CD4-positive, alpha-beta T cell (primary cell): ENCODE measurements around the gene ID3. TPM values are rescaled to one million over a fixed set of nuclear protein-coding genes. Genes with fewer than 3 reads are reported as not detected.
"Not testable (repeated sequence)": the region's sequence is repeated elsewhere in the genome, so short reads cannot be mapped to it uniquely, and the experiment has no call there.

ENCODE experiments used
- ATAC-seq: fragments of 200-7000 bp; cut with Tn5 transposase; one replicate; pipeline ENCODE4 v1.10.0; 2022; ENCODE audit warnings: mild to moderate bottlenecking; ENCODE audit not compliant: poor library complexity
- CTCF ChIA-PET: fragments of 350-600 bp; sonication (Branson Sonifier 250); formaldehyde crosslinking; loops from one replicate; lab custom pipeline; 2021; ENCODE audit warnings: antibody characterized with exemption, inconsistent platforms; lab: Charles Lee
- POLR2A ChIA-PET: fragments of 350-600 bp; sonication (Branson Sonifier 250); formaldehyde crosslinking; loops from one replicate; lab custom pipeline; 2021; ENCODE audit warnings: antibody characterized with exemption, inconsistent platforms; lab: Charles Lee
- DNase-seq, 14 experiments: peaks; one replicate each; pipeline ENCODE4 v3.0.0-alpha.2; 2013 to 2020; ENCODE audit warnings: mixed read lengths in 2 of 14
- H3K27ac ChIP-seq, 2 donors: one replicate each; pipeline versions ENCODE4 v1.5.1 to v1.7.0; 2013; ENCODE audit warnings: low read length in 2 of 2, low read depth in 1 of 2, mild to moderate bottlenecking in 1 of 2
- H3K27me3 ChIP-seq, 2 experiments: 1 replicate in 1 of 2; 2 replicates in 1 of 2; pipeline versions ENCODE4 v1.6.1 to v1.7.0; 2013; ENCODE audit warnings: low read length in 2 of 2, control low read depth in 1 of 2, mild to moderate bottlenecking in 1 of 2, moderate library complexity in 1 of 2; ENCODE audit not compliant: insufficient read depth in 2 of 2, control insufficient read depth in 1 of 2
- H3K36me3 ChIP-seq: one replicate; pipeline ENCODE4 v1.6.1; 2013; ENCODE audit warnings: low read length, control low read depth; ENCODE audit not compliant: insufficient read depth
- H3K4me1 ChIP-seq: one replicate; pipeline ENCODE4 v1.6.1; 2013; ENCODE audit warnings: low read length, control low read depth; ENCODE audit not compliant: insufficient read depth
- H3K4me3 ChIP-seq: one replicate; pipeline ENCODE4 v1.5.1; 2013; ENCODE audit warnings: mild to moderate bottlenecking, low read length, moderate library complexity
- H3K9me3 ChIP-seq, 2 experiments: 1 replicate in 1 of 2; 2 replicates in 1 of 2; pipeline versions ENCODE4 v1.6.1 to v1.7.0; 2013; ENCODE audit warnings: low read length in 2 of 2, mild to moderate bottlenecking in 2 of 2, control low read depth in 1 of 2, moderate library complexity in 1 of 2; ENCODE audit not compliant: control insufficient read depth in 1 of 2, insufficient read depth in 1 of 2
- H3K27ac Mint-ChIP-seq: one replicate; pipeline ENCODE4 v1.8.0; 2020; ENCODE audit warnings: mixed read lengths
- H3K27me3 Mint-ChIP-seq: one replicate; pipeline ENCODE4 v1.8.0; 2021; ENCODE audit warnings: mixed read lengths
- H3K36me3 Mint-ChIP-seq: one replicate; pipeline ENCODE4 v1.8.0; 2021; ENCODE audit warnings: low read depth, mixed read lengths
- H3K4me1 Mint-ChIP-seq: one replicate; pipeline ENCODE4 v1.8.0; 2021; ENCODE audit warnings: low read depth, mixed read lengths
- H3K4me3 Mint-ChIP-seq: one replicate; pipeline ENCODE4 v1.8.0; 2020; ENCODE audit warnings: mild to moderate bottlenecking, mixed read lengths
- H3K9me3 Mint-ChIP-seq: one replicate; pipeline ENCODE4 v1.8.0; 2020; ENCODE audit warnings: mixed read lengths
- CTCF ChIP-seq: fragments of 200-600 bp; IDR thresholded peaks from one replicate; pipeline ENCODE4 v1.8.0; 2022; ENCODE audit warnings: antibody characterized with exemption, mild to moderate bottlenecking
- intact Hi-C, 2 experiments: fragments of 100-400 bp; cut with DNase I in 1 of 2; cut with micrococcal nuclease in 1 of 2; formaldehyde crosslinking; loops; one replicate each; pipeline versions ENCODE4 v1.15.1 to v1.9.0; 2023 to 2025; cut with DNase I, micrococcal nuclease
- total RNA-seq, 174 experiments: library from RNA in 2 of 174; stranded (reverse) in 2 of 174; gene quantifications; one replicate each; pipeline ENCODE4 v1.2.3 and lab custom pipeline; 2021 to 2026

ID3 gene
- total RNA-seq, 2 experiments from 2014 or later: 89.8 to 90.4 TPM

- Histone ChIP-seq H3K27me3 (no peaks in the 10 kb centered on the region), H3K27ac (no peak overlapping the region), H3K9me3 (no peaks in the 10 kb centered on the region), H3K36me3 (no peaks in the 10 kb centered on the region), H3K4me1 (peaks cover 44% of the 10 kb centered on the region), H3K4me3 (no peak overlapping the region)
- no peak for DNase-seq
- CTCF ChIA-PET: no interaction called here
- Mint-ChIP-seq H3K4me3 (no peak overlapping the region), H3K36me3 (no peaks in the 10 kb centered on the region), H3K27me3 (no peaks in the 10 kb centered on the region), H3K4me1 (peaks cover 49% of the 10 kb centered on the region), H3K9me3 (no peaks in the 10 kb centered on the region), H3K27ac (peak overlapping the region; percentile 28)
- no peak for TF ChIP-seq CTCF
- no peak for ATAC-seq
- intact Hi-C loops: no loop called here
- POLR2A ChIA-PET: interaction anchor here (0.7 to 1.1 kb wide), 3 partner anchors 22 to 29 kb away, joined by 3 to 5 read pairs (median 3); no protein-coding TSS in a partner anchor
These were observed 30.3 kb upstream of the ID3 start for GRCh38 chr1:23589585-23589986.

GRCh38 chr1:23588749-23589548 is 29.6 kb upstream of the ID3 start:
- Histone ChIP-seq H3K36me3 (no peaks in the 10 kb centered on the region), H3K9me3 (no peaks in the 10 kb centered on the region), H3K4me1 (peaks cover 38% of the 10 kb centered on the region), H3K27me3 (no peaks in the 10 kb centered on the region), H3K4me3 (no peak overlapping the region), H3K27ac (no peak overlapping the region)
- CTCF ChIA-PET: interaction anchor here (1.3 kb wide), 1 partner anchor 46 kb away, joined by 3 read pairs; no protein-coding TSS in a partner anchor
- POLR2A ChIA-PET: interaction anchor here (0.7 to 1.0 kb wide), 3 partner anchors 13 to 46 kb away, joined by 3 read pairs; no protein-coding TSS in a partner anchor
- Mint-ChIP-seq H3K4me3 (no peak overlapping the region), H3K9me3 (no peaks in the 10 kb centered on the region), H3K4me1 (peaks cover 43% of the 10 kb centered on the region), H3K27me3 (no peaks in the 10 kb centered on the region), H3K27ac (no peak overlapping the region), H3K36me3 (no peaks in the 10 kb centered on the region)
- ATAC-seq: no peak
- no peak for DNase-seq
- intact Hi-C loops: no loop called here
- TF ChIP-seq CTCF: no peak

- peaks cover 19% of the 10 kb centered on the region for H3K4me1 Mint-ChIP-seq
- ChIA-PET POLR2A (interaction anchor here (0.9 kb wide), 1 partner anchor 31 kb away, joined by 3 read pairs; no protein-coding TSS in a partner anchor), CTCF (interaction anchor here (2.5 kb wide), 1 partner anchor 49 kb away, joined by 7 read pairs; no protein-coding TSS in a partner anchor)
- H3K36me3 Mint-ChIP-seq: no peaks in the 10 kb centered on the region
- H3K9me3 Mint-ChIP-seq: no peaks in the 10 kb centered on the region
- TF ChIP-seq CTCF: no peak
- Histone ChIP-seq H3K27ac (no peak overlapping the region), H3K36me3 (no peaks in the 10 kb centered on the region), H3K4me1 (peaks cover 3% of the 10 kb centered on the region), H3K27me3 (no peaks in the 10 kb centered on the region), H3K9me3 (no peaks in the 10 kb centered on the region), H3K4me3 (no peak overlapping the region)
- no peak overlapping the region for H3K27ac Mint-ChIP-seq
- DNase-seq: peak in 2 of 14 experiments; percentile 40 to 54
- no peak for ATAC-seq
- no peaks in the 10 kb centered on the region for H3K27me3 Mint-ChIP-seq
- H3K4me3 Mint-ChIP-seq: no peak overlapping the region
- intact Hi-C loops: loop anchor here in 1 of 2 experiments (2.0 kb wide), 1 partner anchor 13 kb away; no protein-coding TSS in a partner anchor
These were observed 26.2 kb upstream of the ID3 start for GRCh38 chr1:23585321-23586022.

GRCh38 chr1:23583727-23584126 is 24.4 kb upstream of the ID3 start:
- H3K36me3 ChIP-seq, H3K27ac Mint-ChIP-seq, H3K27me3 ChIP-seq, POLR2A ChIA-PET, ATAC-seq, H3K27me3 Mint-ChIP-seq, H3K4me3 ChIP-seq, H3K9me3 ChIP-seq, H3K4me3 Mint-ChIP-seq, H3K36me3 Mint-ChIP-seq, H3K27ac ChIP-seq, DNase-seq, H3K9me3 Mint-ChIP-seq, H3K4me1 ChIP-seq: not testable (repeated sequence)
- CTCF ChIA-PET: interaction anchor here (2.5 kb wide), 1 partner anchor 51 kb away, joined by 7 read pairs; no protein-coding TSS in a partner anchor
- intact Hi-C loops: loop anchor here in 1 of 2 experiments (2.0 kb wide), 1 partner anchor 15 kb away; no protein-coding TSS in a partner anchor
- peaks cover 21% of the 10 kb centered on the region for H3K4me1 Mint-ChIP-seq
